Body of pancreas (tissue), 4 donors: ENCODE results near the gene LMX1A. TPM values are rescaled to one million over a fixed set of nuclear protein-coding genes. Genes with fewer than 3 reads are reported as not detected.

Experiments used
- ATAC-seq: fragments of 150-250 bp; one replicate; pipeline ENCODE4 v1.9.1; 2016
- DNase-seq, 4 donors: peaks; one replicate each; pipeline ENCODE4 v3.0.0-alpha.2; 2019
- H3K27ac ChIP-seq, 4 donors: fragments of 200-600 bp; sonication (generic); 1 replicate in 3 of 4; 2 replicates in 1 of 4; pipeline versions ENCODE4 v1.5.1 to v1.6.1; 2016 to 2019; ENCODE audit warnings: mild to moderate bottlenecking in 1 of 4, mixed read lengths in 1 of 4, moderate library complexity in 1 of 4
- H3K27me3 ChIP-seq, 2 donors: fragments of 200-600 bp; sonication (generic); one replicate each; pipeline ENCODE4 v1.6.0; 2016; ENCODE audit warnings: mild to moderate bottlenecking in 1 of 2
- H3K36me3 ChIP-seq, 2 donors: fragments of 200-600 bp; sonication (generic); replicated peaks in 1 of 2; 2 replicates each; pipeline ENCODE4 v1.5.1; 2016; ENCODE audit warnings: low read depth in 2 of 2; ENCODE audit not compliant: insufficient read depth in 1 of 2
- H3K4me1 ChIP-seq: fragments of 200-600 bp; sonication (generic); one replicate; pipeline ENCODE4 v1.6.0; 2016
- H3K4me3 ChIP-seq, 2 donors: fragments of 200-600 bp; sonication (generic); 1 replicate in 1 of 2; 2 replicates in 1 of 2; pipeline ENCODE4 v1.5.1; 2016 to 2019
- H3K9me3 ChIP-seq, 3 donors: fragments of 200-600 bp; sonication (generic); 1 replicate in 2 of 3; 2 replicates in 1 of 3; pipeline ENCODE4 v1.5.1; 2016
- POLR2A ChIP-seq, 3 donors: fragments of 450-650 bp; IDR thresholded peaks; one replicate each; pipeline ENCODE4 v1.6.1; 2016; ENCODE audit warnings: antibody characterized with exemption in 3 of 3, mild to moderate bottlenecking in 2 of 3
- WGBS, 2 donors: methylation state at CpG; one replicate each; pipeline ENCODE4 v1.1.5; 2017; 5-methylcytosine and 5-hydroxymethylcytosine counted together
- intact Hi-C: fragments of 100-400 bp; cut with DNase I; formaldehyde crosslinking; loops from one replicate; pipeline ENCODE4 v1.15.1; 2023
- total RNA-seq, 2 donors: library from RNA; depleted of rRNA; stranded (reverse); fragments of >200 nt; gene quantifications; one replicate each; pipeline ENCODE4 v1.1.0, GENCODE V29; 2016
- TF ChIP-seq, protein P1 (sequence below), 7 experiments: fragments of 450-650 bp in 4 of 7; fragments of 200-600 bp in 3 of 7; sonication (generic) in 3 of 7; IDR thresholded peaks; one replicate each; pipeline ENCODE4 v1.5.1; 2016 to 2019; ENCODE audit warnings: antibody characterized with exemption in 7 of 7

The LMX1A gene
- total RNA-seq, 2 donors from 2014 or later = not detected

DNA sequence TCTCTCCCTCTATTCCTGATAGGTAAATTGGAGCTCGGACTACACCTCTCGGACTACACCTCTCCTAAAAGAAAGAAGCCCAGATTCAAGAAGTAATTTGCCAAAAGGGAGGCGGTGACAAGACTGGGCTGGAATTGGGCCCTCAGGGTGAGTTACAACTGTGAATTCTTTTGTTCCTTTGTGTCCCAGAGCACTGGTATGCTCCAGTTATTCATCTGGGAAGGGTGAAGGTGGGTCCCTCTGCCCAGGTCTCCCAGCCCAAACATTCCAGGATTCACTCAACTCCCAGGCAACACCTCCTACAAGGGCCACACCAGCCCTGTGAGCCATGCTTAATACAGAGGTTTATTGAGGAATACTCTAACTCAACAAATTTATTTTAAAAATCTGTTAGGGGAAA is 69.2 kb downstream of the LMX1A start:
- intact Hi-C loops = no loop called here
- no peak overlapping the region for H3K4me3 ChIP-seq
- 80 to 91% methylated on average over 3 of the region's 3 CpGs for whole genome bisulfite sequencing, 2 donors
- no peak for TF ChIP-seq POLR2A (IDR thresholded peaks at IDR 0.05)
- H3K27me3 ChIP-seq = no peaks in the 10 kb centered on the region
- no peaks in the 10 kb centered on the region for H3K9me3 ChIP-seq
- H3K4me1 ChIP-seq = no peaks in the 10 kb centered on the region
- DNase-seq (no peak), ATAC-seq (no peak)
- H3K36me3 ChIP-seq = no peaks in the 10 kb centered on the region
- no peak overlapping the region for H3K27ac ChIP-seq

DNA sequence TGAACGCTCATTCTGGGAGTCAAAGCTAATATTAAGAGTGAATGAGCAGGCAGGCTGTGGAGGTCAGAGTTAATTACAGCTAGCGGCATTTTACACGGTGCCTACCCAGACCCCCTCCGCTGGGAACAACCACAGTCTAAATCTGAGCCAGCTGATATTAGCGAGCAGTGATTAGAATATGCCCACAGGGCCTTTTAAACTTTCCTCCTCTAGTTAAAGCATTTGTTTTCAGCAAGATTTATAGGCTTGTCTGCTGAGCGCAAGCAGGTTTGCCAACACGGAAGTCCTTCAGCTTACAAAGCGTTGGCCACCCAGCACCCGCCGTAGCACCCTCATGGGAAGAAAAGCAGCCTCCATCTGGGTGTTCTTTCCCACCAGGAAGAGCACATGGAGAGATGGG is 72.1 kb downstream of the LMX1A start:
- Histone ChIP-seq H3K27me3 (no peaks in the 10 kb centered on the region), H3K4me1 (no peaks in the 10 kb centered on the region), H3K9me3 (no peaks in the 10 kb centered on the region), H3K36me3 (no peaks in the 10 kb centered on the region), H3K27ac (no peak overlapping the region), H3K4me3 (no peak overlapping the region)
- intact Hi-C loops = no loop called here
- TF ChIP-seq, protein P1, sequence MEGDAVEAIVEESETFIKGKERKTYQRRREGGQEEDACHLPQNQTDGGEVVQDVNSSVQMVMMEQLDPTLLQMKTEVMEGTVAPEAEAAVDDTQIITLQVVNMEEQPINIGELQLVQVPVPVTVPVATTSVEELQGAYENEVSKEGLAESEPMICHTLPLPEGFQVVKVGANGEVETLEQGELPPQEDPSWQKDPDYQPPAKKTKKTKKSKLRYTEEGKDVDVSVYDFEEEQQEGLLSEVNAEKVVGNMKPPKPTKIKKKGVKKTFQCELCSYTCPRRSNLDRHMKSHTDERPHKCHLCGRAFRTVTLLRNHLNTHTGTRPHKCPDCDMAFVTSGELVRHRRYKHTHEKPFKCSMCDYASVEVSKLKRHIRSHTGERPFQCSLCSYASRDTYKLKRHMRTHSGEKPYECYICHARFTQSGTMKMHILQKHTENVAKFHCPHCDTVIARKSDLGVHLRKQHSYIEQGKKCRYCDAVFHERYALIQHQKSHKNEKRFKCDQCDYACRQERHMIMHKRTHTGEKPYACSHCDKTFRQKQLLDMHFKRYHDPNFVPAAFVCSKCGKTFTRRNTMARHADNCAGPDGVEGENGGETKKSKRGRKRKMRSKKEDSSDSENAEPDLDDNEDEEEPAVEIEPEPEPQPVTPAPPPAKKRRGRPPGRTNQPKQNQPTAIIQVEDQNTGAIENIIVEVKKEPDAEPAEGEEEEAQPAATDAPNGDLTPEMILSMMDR (IDR thresholded peaks at IDR 0.05) = no peak
- TF ChIP-seq POLR2A (IDR thresholded peaks at IDR 0.05) = no peak
- DNase-seq (peak in 3 of 4 donors; percentile 17 to 49 (median 17)), ATAC-seq (peak; percentile 53)
- 20 to 25% methylated on average over 10 of the region's 10 CpGs for WGBS, 2 donors

DNA sequence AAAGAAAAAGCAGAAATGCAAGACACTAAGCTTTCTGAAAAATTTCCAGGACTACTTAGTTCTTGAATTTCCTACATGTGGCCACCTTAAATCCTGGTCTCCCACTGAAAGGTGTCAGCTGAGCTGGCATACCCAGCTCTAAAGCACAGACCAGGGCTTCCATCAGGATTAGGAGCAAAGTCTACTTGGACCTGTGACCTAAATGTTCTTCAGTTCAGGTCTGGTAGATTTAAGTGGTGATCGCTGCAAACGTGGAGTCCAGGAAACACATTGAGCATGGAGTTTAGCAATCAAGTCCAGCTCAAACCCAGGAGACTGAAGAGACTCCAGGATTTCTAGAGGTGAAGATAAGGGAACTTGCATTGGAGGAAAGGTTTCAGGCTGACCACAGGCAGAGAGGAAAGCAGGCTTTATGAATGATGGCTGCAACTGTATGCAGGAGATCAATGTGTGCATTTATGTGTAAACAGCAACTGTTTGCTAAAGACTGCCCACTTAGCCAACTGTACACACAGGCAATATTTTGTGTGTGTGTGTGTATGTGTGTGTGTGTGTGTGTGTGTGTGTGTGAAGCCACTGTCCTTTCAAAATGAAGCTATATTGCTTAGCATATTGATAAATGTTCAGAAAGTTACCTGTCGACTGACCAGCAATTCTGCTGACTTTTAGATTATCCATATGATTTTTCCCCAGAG is 75.2 kb downstream of the LMX1A start:
- Histone ChIP-seq H3K4me3 (no peak overlapping the region), H3K27me3 (no peaks in the 10 kb centered on the region), H3K4me1 (no peaks in the 10 kb centered on the region), H3K36me3 (no peaks in the 10 kb centered on the region), H3K9me3 (no peaks in the 10 kb centered on the region), H3K27ac (no peak overlapping the region)
- ATAC-seq (no peak), DNase-seq (no peak)
- intact Hi-C loops = no loop called here
- TF ChIP-seq POLR2A (IDR thresholded peaks at IDR 0.05) = no peak
- TF ChIP-seq, protein P1 (IDR thresholded peaks at IDR 0.05) = no peak
- 51 to 59% methylated on average over 3 of the region's 3 CpGs for WGBS, 2 donors

DNA sequence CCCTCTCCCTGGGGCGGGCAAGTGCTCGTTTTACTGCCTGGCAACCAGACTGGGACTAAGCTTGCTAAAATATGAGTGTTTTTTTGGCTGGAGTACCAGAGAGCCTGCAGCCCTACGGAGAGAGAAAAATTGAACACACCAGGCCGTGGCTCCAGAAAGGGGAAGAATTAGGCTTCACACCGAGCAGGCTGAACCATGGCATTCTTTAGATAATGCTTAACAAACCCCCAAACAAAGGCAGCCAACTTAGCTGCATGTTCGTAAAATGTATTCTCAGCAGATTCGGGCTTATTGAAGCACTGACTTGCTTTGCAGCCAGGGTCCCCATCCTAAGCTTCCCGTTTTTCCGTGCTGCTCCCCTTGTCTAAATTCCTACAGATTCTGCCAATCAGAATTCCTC is 76.6 kb downstream of the LMX1A start:
- ATAC-seq = no peak
- Histone ChIP-seq H3K4me1 (no peaks in the 10 kb centered on the region), H3K9me3 (no peaks in the 10 kb centered on the region), H3K4me3 (no peak overlapping the region), H3K27me3 (no peaks in the 10 kb centered on the region), H3K36me3 (no peaks in the 10 kb centered on the region), H3K27ac (no peak overlapping the region)
- intact Hi-C loops = no loop called here
- 64 to 67% methylated on average over 8 to 9 of the region's 9 CpGs for WGBS, 2 donors
- TF ChIP-seq, protein P1 (IDR thresholded peaks at IDR 0.05) = no peak
- no peak for TF ChIP-seq POLR2A (IDR thresholded peaks at IDR 0.05)
- DNase-seq = no peak

DNA sequence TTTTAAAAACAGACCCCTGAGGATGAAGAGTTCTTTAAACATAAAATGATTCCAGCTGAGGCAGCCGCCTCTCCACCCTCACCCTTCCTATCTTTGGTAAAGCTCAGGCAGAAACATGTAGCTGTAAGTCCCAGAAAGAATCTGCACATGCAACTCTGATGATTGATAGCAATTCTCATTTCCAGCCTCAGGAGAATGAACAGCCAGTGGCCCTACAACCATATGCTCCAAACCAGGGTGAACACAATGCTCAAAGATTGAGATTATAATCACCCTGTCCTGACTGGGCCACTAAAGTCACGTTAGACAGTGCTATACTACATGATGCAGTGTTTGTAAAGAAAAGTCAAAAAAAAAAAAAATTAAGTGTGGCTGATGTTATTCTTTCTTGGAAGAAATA is 80.2 kb downstream of the LMX1A start:
- ATAC-seq = no peak
- H3K4me1 ChIP-seq = no peaks in the 10 kb centered on the region
- H3K27ac ChIP-seq = no peak overlapping the region
- intact Hi-C loops = no loop called here
- no peak overlapping the region for H3K4me3 ChIP-seq
- no peak for DNase-seq
- H3K27me3 ChIP-seq = no peaks in the 10 kb centered on the region
- WGBS, 2 donors = 54 to 62% methylated on average over 2 of the region's 2 CpGs
- TF ChIP-seq POLR2A (IDR thresholded peaks at IDR 0.05) = no peak
- TF ChIP-seq, protein P1 (IDR thresholded peaks at IDR 0.05) = no peak
- H3K36me3 ChIP-seq = no peaks in the 10 kb centered on the region
- no peaks in the 10 kb centered on the region for H3K9me3 ChIP-seq
